K562 (cell line): ENCODE measurements around the gene SFMBT2. TPM values are rescaled to one million over a fixed set of nuclear protein-coding genes. Genes with fewer than 3 reads are reported as not detected.

Source experiments
- ATAC-seq: fragments of 200-7000 bp; cut with Tn5 transposase; 3 replicates; pipeline ENCODE4 v1.9.1; 2020; ENCODE audit warnings: moderate library complexity
- BruUV-seq: library from RNA; stranded (reverse); fragments of 400-500 nt; replicated peaks from 2 replicates; lab custom pipeline; 2021; lab: Mats Ljungman, UMichigan
- CTCF ChIA-PET: fragments of 300-600 bp; formaldehyde crosslinking; extraction: SDS; loops from one replicate; lab custom pipeline; 2021; ENCODE audit warnings: low intra/inter-chr PET ratio; lab: Yijun Ruan, JAX
- POLR2A ChIA-PET: fragments of 300-600, 350-650 bp; sonication (Branson Sonifier 250); formaldehyde crosslinking; extraction: SDS; loops from one replicate; lab custom pipeline; 2021; ENCODE audit warnings: antibody characterized with exemption, inconsistent platforms; lab: Yijun Ruan, JAX
- DNase-seq, 4 experiments: peaks; one replicate each; pipeline versions ENCODE4 v3.0.0 to v3.0.0-alpha.2; 2011 to 2018; ENCODE audit warnings: low spot score in 3 of 4, mixed read lengths in 3 of 4; ENCODE audit errors: extremely low read depth in 1 of 4
- FAIRE-seq: peaks from 2 replicates; lab custom pipeline; 2011; peaks lifted over from hg19 to GRCh38; lab: Jason Lieb, UNC
- H2AFZ ChIP-seq: 2 replicates; pipeline ENCODE4 v1.6.0; 2011; ENCODE audit warnings: low read depth, low read length, control low read depth, inconsistent platforms
- H3K27ac ChIP-seq: fragments of 200-600 bp; 3 replicates; pipeline ENCODE4 v1.8.0; 2011; ENCODE audit warnings: low read depth, mild to moderate bottlenecking, control low read depth, inconsistent platforms, low read length, moderate library complexity, mixed read lengths; ENCODE audit errors: extremely low read depth
- H3K27me3 ChIP-seq, 2 experiments: fragments of 300-600 bp in 1 of 2; 2 replicates in 1 of 2; 3 replicates in 1 of 2; pipeline versions ENCODE4 v1.6.0 to v1.8.0; 2011; ENCODE audit warnings: inconsistent platforms in 2 of 2, low read length in 2 of 2, mild to moderate bottlenecking in 1 of 2, mixed read lengths in 1 of 2, moderate library complexity in 1 of 2; ENCODE audit not compliant: control insufficient read depth in 2 of 2, insufficient read depth in 2 of 2
- H3K36me3 ChIP-seq: fragments of 300-600 bp; 3 replicates; pipeline ENCODE4 v1.8.0; 2011; ENCODE audit warnings: mild to moderate bottlenecking, low read length, inconsistent platforms; ENCODE audit not compliant: control insufficient read depth, insufficient read depth
- H3K4me1 ChIP-seq, 2 experiments: fragments of 200-600 bp in 1 of 2; replicated peaks in 1 of 2; 2 replicates in 1 of 2; 3 replicates in 1 of 2; pipeline versions ENCODE4 v1.5.1 to v1.8.0; 2011; ENCODE audit warnings: inconsistent platforms in 2 of 2, low read length in 2 of 2, mild to moderate bottlenecking in 1 of 2, mixed read lengths in 1 of 2, moderate library complexity in 1 of 2; ENCODE audit not compliant: control insufficient read depth in 2 of 2, insufficient read depth in 2 of 2
- H3K4me2 ChIP-seq: 2 replicates; pipeline ENCODE4 v1.6.1; 2011; ENCODE audit warnings: low read length, control low read depth, inconsistent platforms, mixed read lengths; ENCODE audit not compliant: insufficient read depth
- H3K4me3 ChIP-seq: fragments of 200-600 bp; sonication (generic), shearing (Covaris generic); 2 replicates; pipeline ENCODE4 v1.5.1; 2016; ENCODE audit warnings: control low read depth, inconsistent platforms
- H3K79me2 ChIP-seq: fragments of 200-600 bp; 3 replicates; pipeline ENCODE4 v1.8.0; 2011; ENCODE audit warnings: low read length, inconsistent platforms; ENCODE audit not compliant: control insufficient read depth, insufficient read depth
- H3K9ac ChIP-seq, 2 experiments: 2 replicates each; pipeline versions ENCODE4 v1.6.0 to v1.6.1; 2011; ENCODE audit warnings: low read depth in 2 of 2, low read length in 2 of 2, control low read depth in 1 of 2, inconsistent platforms in 1 of 2, mild to moderate bottlenecking in 1 of 2, mixed read lengths in 1 of 2; ENCODE audit not compliant: insufficient read depth in 1 of 2
- H3K9me1 ChIP-seq: one replicate; pipeline ENCODE4 v1.6.0; 2011; ENCODE audit warnings: inconsistent platforms, mild to moderate bottlenecking, low read length, moderate library complexity; ENCODE audit not compliant: control insufficient read depth, insufficient read depth
- H3K9me3 ChIP-seq: replicated peaks from 2 replicates; pipeline ENCODE4 v1.5.1; 2011; ENCODE audit warnings: low read depth, low read length, inconsistent platforms; ENCODE audit not compliant: control insufficient read depth, insufficient read depth
- H4K20me1 ChIP-seq: replicated peaks from 2 replicates; pipeline ENCODE4 v1.6.1; 2011; ENCODE audit warnings: low read length, inconsistent platforms, mixed read lengths; ENCODE audit not compliant: control insufficient read depth, insufficient read depth
- ARID1B ChIP-seq: fragments of 450-650 bp; IDR thresholded peaks from 2 replicates; pipeline ENCODE4 v1.6.1; 2016; ENCODE audit warnings: antibody characterized with exemption, mild to moderate bottlenecking, inconsistent platforms
- BHLHE40 ChIP-seq: IDR thresholded peaks from 2 replicates; pipeline ENCODE4 v1.6.1; 2011; ENCODE audit warnings: low read length, improper control_type of control experiment
- CBFA2T2 ChIP-seq: fragments of 450-650 bp; conservative IDR thresholded peaks from 2 replicates; pipeline ENCODE4 v1.6.1; 2017; ENCODE audit warnings: mild to moderate bottlenecking
- CBFA2T3 ChIP-seq: fragments of 450-650 bp; IDR thresholded peaks from 2 replicates; pipeline ENCODE4 v1.6.1; 2017
- FOXA3 ChIP-seq, 2 experiments: fragments of 450-650 bp in 1 of 2; sonication (generic) in 1 of 2; formaldehyde crosslinking; IDR thresholded peaks in 1 of 2; conservative IDR thresholded peaks in 1 of 2; 2 replicates each; pipeline versions ENCODE4 v1.4.0 to v1.8.0; 2020 to 2022; ENCODE audit warnings: mild to moderate bottlenecking in 2 of 2, missing genetic modification reagents in 1 of 2
- HINFP ChIP-seq: fragments of 450-650 bp; conservative IDR thresholded peaks from 2 replicates; pipeline ENCODE4 v1.6.1; 2016; ENCODE audit warnings: missing genetic modification characterization, low read depth, mild to moderate bottlenecking, control low read depth, missing compliant biosample characterization
- HIVEP1 ChIP-seq: fragments of 250-450 bp; sonication (Bioruptor Pico); IDR thresholded peaks from 2 replicates; pipeline ENCODE4 v1.4.0; 2020; ENCODE audit warnings: mild to moderate bottlenecking
- KDM1A ChIP-seq, 2 experiments: fragments of 450-650 bp; IDR thresholded peaks; 2 replicates each; pipeline ENCODE4 v1.6.1; 2016; ENCODE audit warnings: mild to moderate bottlenecking in 2 of 2
- TAL1 ChIP-seq: fragments of 450-650 bp; IDR thresholded peaks from 2 replicates; pipeline ENCODE4 v1.6.1; 2016; ENCODE audit warnings: mild to moderate bottlenecking
- TCF3 ChIP-seq: sonication (generic); formaldehyde crosslinking; IDR thresholded peaks from 2 replicates; pipeline ENCODE4 v1.4.0; 2020; ENCODE audit warnings: mild to moderate bottlenecking, missing genetic modification reagents
- ZNF316 ChIP-seq: fragments of 450-650 bp; IDR thresholded peaks from 2 replicates; pipeline ENCODE4 v1.6.1; 2016
- ZNF318 ChIP-seq, 2 experiments: fragments of 450-650 bp; IDR thresholded peaks; 2 replicates each; pipeline ENCODE4 v1.6.1; 2016; ENCODE audit warnings: mild to moderate bottlenecking in 2 of 2, borderline replicate concordance in 1 of 2, low read depth in 1 of 2, moderate library complexity in 1 of 2
- WGBS: fragments of 100-300 bp; shearing (Covaris generic); methylation state at CpG from one replicate; pipeline ENCODE4 v1.1.6; 2016; ENCODE audit warnings: low coverage, mixed read lengths; ENCODE audit not compliant: insufficient coverage; ENCODE audit errors: missing lambda C conversion rate; 5-methylcytosine and 5-hydroxymethylcytosine counted together
- in situ Hi-C: fragments of 300-500 bp; cut with MboI; formaldehyde crosslinking; loops from 4 replicates; pipeline ENCODE4 v1.15.0; 2018; ENCODE audit warnings: inconsistent platforms, mixed read lengths
- intact Hi-C: fragments of 100-400 bp; cut with micrococcal nuclease; formaldehyde crosslinking; loops from 2 replicates; pipeline ENCODE4 v1.14.2; 2022
- polyA plus RNA-seq, 8 experiments: library from polyadenylated mRNA; depleted of rRNA in 4 of 8; stranded (reverse) in 5 of 8; unstranded in 3 of 8; fragments of >200 nt; fragmentation: Nextera tagmentation in 2 of 8; fragmentation: Illumina TruSeq in 1 of 8; extraction: Ambion mirVana in 2 of 8; extraction: Trizol in 1 of 8; gene quantifications; 2 replicates each; pipeline versions ENCODE4 v1.2.1 to v1.2.3, GENCODE V29; 2011 to 2014; ENCODE audit warnings: inconsistent platforms in 1 of 8, missing spikeins in 1 of 8
- total RNA-seq, 7 experiments: library from RNA; depleted of rRNA in 6 of 7; stranded (reverse); fragments of >200 nt in 6 of 7; fragmentation: Illumina TruSeq in 2 of 7; extraction: Trizol in 2 of 7; gene quantifications; 2 replicates each; pipeline versions ENCODE4 v1.2.1 to v1.2.3, GENCODE V29; 2011 to 2021; ENCODE audit warnings: low replicate concordance in 1 of 7

The SFMBT2 gene
- total and polyA plus RNA-seq, 9 of the 15 experiments (the other 6 are each of a cell fraction or from before 2014, with no cell fraction given), result 1.2 to 13.6 (median 7.6) TPM

- TF ChIP-seq ZNF318 (IDR thresholded peaks at IDR 0.05; ENCODE audit: borderline replicate concordance in 1 of 2, low read depth in 1 of 2) (no peak), ZNF316 (peak; percentile 77)
Measured at GRCh38 chr10:7152341-7152740, 258.5 kb downstream of the SFMBT2 start (continued).

- in situ Hi-C loops (no loop called here), intact Hi-C loops (no loop called here)
- no peaks in the 10 kb centered on the region for H3K27me3 ChIP-seq
- H4K20me1 ChIP-seq, result no peaks in the 10 kb centered on the region
- DNase-seq (no peak), ATAC-seq (no peak), FAIRE-seq (no peak)
- H3K4me1 ChIP-seq, result no peaks in the 10 kb centered on the region
- no peaks in the 10 kb centered on the region for H3K9me3 ChIP-seq
- no peaks in the 10 kb centered on the region for H3K9me1 ChIP-seq
- H3K36me3 ChIP-seq, result no peaks in the 10 kb centered on the region
- 2% methylated on average over 4 of the region's 4 CpGs for WGBS
- BruUV-seq, result no TSS peak
- no peak overlapping the region for H3K27ac ChIP-seq
- POLR2A ChIA-PET, result no interaction called here
- CTCF ChIA-PET, result no interaction called here
- no peak overlapping the region for H2AFZ ChIP-seq
- no peak overlapping the region for H3K4me3 ChIP-seq
- no peak overlapping the region for H3K4me2 ChIP-seq
- no peaks in the 10 kb centered on the region for H3K79me2 ChIP-seq
- no peak overlapping the region for H3K9ac ChIP-seq
- peak; percentile 9 to 40; a peak in 2 of 4 replicates for TF ChIP-seq KDM1A (IDR thresholded peaks at IDR 0.05)
- peak; percentile 29 to 33; a peak in 2 of 4 replicates for TF ChIP-seq FOXA3 (CRISPR knock-in tag; conservative IDR thresholded peaks at IDR 0.05 in 1 of 2, IDR thresholded peaks at IDR 0.05 in 1 of 2)
- TF ChIP-seq BHLHE40, result peak; percentile 62; the same call in 1 of the 2 replicates
- peak; percentile 52 for TF ChIP-seq CBFA2T2
- TF ChIP-seq ARID1B, result peak; percentile 24; the same call in 1 of the 2 replicates
- TF ChIP-seq TAL1, result peak; percentile 61
- TF ChIP-seq CBFA2T3, result peak; percentile 71
- no peak for TF ChIP-seq HIVEP1 (CRISPR knock-in tag)
- peak; percentile 59; the same call in 1 of the 2 replicates for TF ChIP-seq TCF3
- no peak for TF ChIP-seq HINFP (tag)
Measured at GRCh38 chr10:7151538-7151937, 259.3 kb downstream of the SFMBT2 start.
